ENCODE data around the gene IFI16. TPM values are rescaled to one million over a fixed set of nuclear protein-coding genes. Genes with fewer than 3 reads are reported as not detected.
"Not testable (repeated sequence)": the region's sequence is repeated elsewhere in the genome, so short reads cannot be mapped to it uniquely, and the experiment has no call there.

Gene IFI16
- total RNA-seq, 1 donor from 2014 or later = 232 TPM

GRCh38 chr1:159010391-159010790 lies 684 bp downstream of the IFI16 start:
- DNase-seq (ENCODE audit: low spot score) = no peak
- H3K4me1 Mint-ChIP-seq (ENCODE audit: low read depth) = peaks cover 64% of the 10 kb centered on the region
- H3K27ac Mint-ChIP-seq = peak overlapping the region; percentile 95
- peak overlapping the region; percentile 91 for H3K4me3 Mint-ChIP-seq
- H3K27me3 Mint-ChIP-seq (ENCODE audit: insufficient read depth) = no peaks in the 10 kb centered on the region
- intact Hi-C loops (cut with micrococcal nuclease) = loop anchor here (5.0 to 10.0 kb wide), 2 partner anchors 866 to 912 kb away; no protein-coding TSS in a partner anchor
- H3K36me3 Mint-ChIP-seq (ENCODE audit: low read depth) = peaks cover 48% of the 10 kb centered on the region
- peaks cover 8% of the 10 kb centered on the region for H3K9me3 Mint-ChIP-seq

- peaks cover 64% of the 10 kb centered on the region for H3K4me1 Mint-ChIP-seq (ENCODE audit: low read depth)
- peak overlapping the region; percentile 91 for H3K4me3 Mint-ChIP-seq
Observed at GRCh38 chr1:159011001-159011400, 1.3 kb downstream of the IFI16 start.

GRCh38 chr1:159011751-159012150 lies 2.0 kb downstream of the IFI16 start:
- peak overlapping the region; percentile 91 for H3K4me3 Mint-ChIP-seq
- H3K27me3 Mint-ChIP-seq (ENCODE audit: insufficient read depth) = no peaks in the 10 kb centered on the region
- DNase-seq (ENCODE audit: low spot score) = no peak
- intact Hi-C loops (cut with micrococcal nuclease) = loop anchor here (5.0 to 10.0 kb wide), 2 partner anchors 867 to 911 kb away; no protein-coding TSS in a partner anchor
- H3K4me1 Mint-ChIP-seq (ENCODE audit: low read depth) = peaks cover 64% of the 10 kb centered on the region
- H3K27ac Mint-ChIP-seq = peak overlapping the region; percentile 99
- H3K9me3 Mint-ChIP-seq = peaks cover 8% of the 10 kb centered on the region
- H3K36me3 Mint-ChIP-seq (ENCODE audit: low read depth) = peaks cover 59% of the 10 kb centered on the region

More at GRCh38 chr1:159011001-159011400, 1.3 kb downstream of the IFI16 start:
- Mint-ChIP-seq H3K36me3 (ENCODE audit: low read depth) (peaks cover 54% of the 10 kb centered on the region), H3K27ac (peak overlapping the region; percentile 95)
- intact Hi-C loops (cut with micrococcal nuclease) = loop anchor here (5.0 to 10.0 kb wide), 2 partner anchors 866 to 911 kb away; no protein-coding TSS in a partner anchor
- H3K27me3 Mint-ChIP-seq (ENCODE audit: insufficient read depth); H3K9me3 Mint-ChIP-seq; DNase-seq (ENCODE audit: low spot score): not testable (repeated sequence)

GRCh38 chr1:159012495-159012894 lies 2.8 kb downstream of the IFI16 start:
- intact Hi-C loops (cut with micrococcal nuclease) = loop anchor here (5.0 to 10.0 kb wide), 2 partner anchors 868 to 910 kb away; no protein-coding TSS in a partner anchor
- peak overlapping the region; percentile 99 for H3K27ac Mint-ChIP-seq
- peak overlapping the region; percentile 91 for H3K4me3 Mint-ChIP-seq
- peaks cover 64% of the 10 kb centered on the region for H3K36me3 Mint-ChIP-seq (ENCODE audit: low read depth)
- DNase-seq (ENCODE audit: low spot score) = peak; percentile 59
- no peaks in the 10 kb centered on the region for H3K27me3 Mint-ChIP-seq (ENCODE audit: insufficient read depth)
- peaks cover 4% of the 10 kb centered on the region for H3K9me3 Mint-ChIP-seq
- H3K4me1 Mint-ChIP-seq (ENCODE audit: low read depth) = peaks cover 61% of the 10 kb centered on the region

GRCh38 chr1:159014003-159014571 lies 4.4 kb downstream of the IFI16 start:
- peaks cover 60% of the 10 kb centered on the region for H3K4me1 Mint-ChIP-seq (ENCODE audit: low read depth)
- H3K9me3 Mint-ChIP-seq = no peaks in the 10 kb centered on the region
- no peak for DNase-seq (ENCODE audit: low spot score)
- intact Hi-C loops (cut with micrococcal nuclease) = loop anchor here (2.0 to 10.0 kb wide), 3 partner anchors 869 to 1017 kb away; partner anchors contain the start of gene PIGM
- peaks cover 70% of the 10 kb centered on the region for H3K36me3 Mint-ChIP-seq (ENCODE audit: low read depth)
- H3K4me3 Mint-ChIP-seq = peak overlapping the region; percentile 91
- H3K27ac Mint-ChIP-seq = peak overlapping the region; percentile 99
- H3K27me3 Mint-ChIP-seq (ENCODE audit: insufficient read depth) = no peaks in the 10 kb centered on the region

- no peak for DNase-seq (ENCODE audit: low spot score)
- Mint-ChIP-seq H3K4me1 (ENCODE audit: low read depth) (peaks cover 66% of the 10 kb centered on the region), H3K27me3 (ENCODE audit: insufficient read depth) (no peaks in the 10 kb centered on the region), H3K36me3 (ENCODE audit: low read depth) (peaks cover 77% of the 10 kb centered on the region), H3K4me3 (peak overlapping the region; percentile 91), H3K27ac (peak overlapping the region; percentile 99), H3K9me3 (no peaks in the 10 kb centered on the region)
- intact Hi-C loops (cut with micrococcal nuclease) = loop anchor here (1.0 to 10.0 kb wide), 5 partner anchors 12 to 1016 kb away; partner anchors contain the start of gene PIGM
Observed at GRCh38 chr1:159014851-159015250, 5.1 kb downstream of the IFI16 start.

GRCh38 chr1:159015440-159015909 lies 5.8 kb downstream of the IFI16 start:
- peaks cover 71% of the 10 kb centered on the region for H3K4me1 Mint-ChIP-seq (ENCODE audit: low read depth)
- no peaks in the 10 kb centered on the region for H3K9me3 Mint-ChIP-seq
- peak overlapping the region; percentile 87 for H3K27ac Mint-ChIP-seq
- peak; percentile 67 for DNase-seq (ENCODE audit: low spot score)
- intact Hi-C loops (cut with micrococcal nuclease) = loop anchor here (1.0 to 10.0 kb wide), 4 partner anchors 12 to 1015 kb away; partner anchors contain the start of gene PIGM
- peak overlapping the region; percentile 91 for H3K4me3 Mint-ChIP-seq
- peaks cover 77% of the 10 kb centered on the region for H3K36me3 Mint-ChIP-seq (ENCODE audit: low read depth)
- no peaks in the 10 kb centered on the region for H3K27me3 Mint-ChIP-seq (ENCODE audit: insufficient read depth)

GRCh38 chr1:159023723-159024122 lies 14.0 kb downstream of the IFI16 start:
- Mint-ChIP-seq H3K4me3 (peak overlapping the region; percentile 35), H3K36me3 (ENCODE audit: low read depth) (peaks cover 78% of the 10 kb centered on the region), H3K27me3 (ENCODE audit: insufficient read depth) (no peaks in the 10 kb centered on the region), H3K4me1 (ENCODE audit: low read depth) (peaks cover 86% of the 10 kb centered on the region), H3K27ac (peak overlapping the region; percentile 61), H3K9me3 (no peaks in the 10 kb centered on the region)
- intact Hi-C loops (cut with micrococcal nuclease) = no loop called here
- no peak for DNase-seq (ENCODE audit: low spot score)

GRCh38 chr1:159025043-159025442 lies 15.3 kb downstream of the IFI16 start:
- no peaks in the 10 kb centered on the region for H3K27me3 Mint-ChIP-seq (ENCODE audit: insufficient read depth)
- H3K36me3 Mint-ChIP-seq (ENCODE audit: low read depth) = peaks cover 77% of the 10 kb centered on the region
- no peak overlapping the region for H3K27ac Mint-ChIP-seq
- H3K4me3 Mint-ChIP-seq = no peak overlapping the region
- intact Hi-C loops (cut with micrococcal nuclease) = no loop called here
- H3K4me1 Mint-ChIP-seq (ENCODE audit: low read depth) = peaks cover 83% of the 10 kb centered on the region
- peaks cover 2% of the 10 kb centered on the region for H3K9me3 Mint-ChIP-seq
- DNase-seq (ENCODE audit: low spot score) = no peak

GRCh38 chr1:159026841-159027240 lies 17.1 kb downstream of the IFI16 start:
- H3K4me1 Mint-ChIP-seq (ENCODE audit: low read depth) = peaks cover 86% of the 10 kb centered on the region
- peaks cover 77% of the 10 kb centered on the region for H3K36me3 Mint-ChIP-seq (ENCODE audit: low read depth)
- peak overlapping the region; percentile 69 for H3K27ac Mint-ChIP-seq
- H3K9me3 Mint-ChIP-seq; DNase-seq (ENCODE audit: low spot score); H3K27me3 Mint-ChIP-seq (ENCODE audit: insufficient read depth): not testable (repeated sequence)
- peak overlapping the region; percentile 65 for H3K4me3 Mint-ChIP-seq
- intact Hi-C loops (cut with micrococcal nuclease) = loop anchor here (1.0 to 2.0 kb wide), 2 partner anchors 12 to 14 kb away; no protein-coding TSS in a partner anchor

- H3K4me3 Mint-ChIP-seq = no peak overlapping the region
- H3K36me3 Mint-ChIP-seq (ENCODE audit: low read depth) = peaks cover 86% of the 10 kb centered on the region
- H3K27me3 Mint-ChIP-seq (ENCODE audit: insufficient read depth) = no peaks in the 10 kb centered on the region
- intact Hi-C loops (cut with micrococcal nuclease) = no loop called here
- peak overlapping the region; percentile 77 for H3K27ac Mint-ChIP-seq
- peaks cover 6% of the 10 kb centered on the region for H3K9me3 Mint-ChIP-seq
- no peak for DNase-seq (ENCODE audit: low spot score)
- H3K4me1 Mint-ChIP-seq (ENCODE audit: low read depth) = peaks cover 82% of the 10 kb centered on the region
Observed at GRCh38 chr1:159030311-159030710, 20.6 kb downstream of the IFI16 start.

- Mint-ChIP-seq H3K4me1 (ENCODE audit: low read depth) (peaks cover 83% of the 10 kb centered on the region), H3K36me3 (ENCODE audit: low read depth) (peaks cover 86% of the 10 kb centered on the region), H3K27me3 (ENCODE audit: insufficient read depth) (no peaks in the 10 kb centered on the region), H3K4me3 (no peak overlapping the region), H3K27ac (peak overlapping the region; percentile 77), H3K9me3 (peaks cover 6% of the 10 kb centered on the region)
- intact Hi-C loops (cut with micrococcal nuclease) = no loop called here
- DNase-seq (ENCODE audit: low spot score) = no peak
Observed at GRCh38 chr1:159030877-159031447, 21.3 kb downstream of the IFI16 start.

- Mint-ChIP-seq H3K4me3 (no peak overlapping the region), H3K9me3 (no peaks in the 10 kb centered on the region), H3K27ac (no peak overlapping the region), H3K36me3 (ENCODE audit: low read depth) (peaks cover 59% of the 10 kb centered on the region), H3K4me1 (ENCODE audit: low read depth) (peaks cover 63% of the 10 kb centered on the region), H3K27me3 (ENCODE audit: insufficient read depth) (no peaks in the 10 kb centered on the region)
- DNase-seq (ENCODE audit: low spot score) = no peak
- intact Hi-C loops (cut with micrococcal nuclease) = loop anchor here (2.0 kb wide), 1 partner anchor 13 kb away; no protein-coding TSS in a partner anchor
Observed at GRCh38 chr1:159040206-159040605, 30.5 kb downstream of the IFI16 start.
